EL (cell line): ENCODE results near the gene BPNT1.
A peak's percentile ranks its signal among the peaks of the same experiment; 100 is the strongest.
"Not testable (repeated sequence)": the region's sequence is repeated elsewhere in the genome, so short reads cannot be mapped to it uniquely, and the experiment has no call there.

Experiments
- DNase-seq: peaks from one replicate; pipeline ENCODE4 v3.0.0-alpha.2; 2016

Gene BPNT1, protein sequence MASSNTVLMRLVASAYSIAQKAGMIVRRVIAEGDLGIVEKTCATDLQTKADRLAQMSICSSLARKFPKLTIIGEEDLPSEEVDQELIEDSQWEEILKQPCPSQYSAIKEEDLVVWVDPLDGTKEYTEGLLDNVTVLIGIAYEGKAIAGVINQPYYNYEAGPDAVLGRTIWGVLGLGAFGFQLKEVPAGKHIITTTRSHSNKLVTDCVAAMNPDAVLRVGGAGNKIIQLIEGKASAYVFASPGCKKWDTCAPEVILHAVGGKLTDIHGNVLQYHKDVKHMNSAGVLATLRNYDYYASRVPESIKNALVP

DNA sequence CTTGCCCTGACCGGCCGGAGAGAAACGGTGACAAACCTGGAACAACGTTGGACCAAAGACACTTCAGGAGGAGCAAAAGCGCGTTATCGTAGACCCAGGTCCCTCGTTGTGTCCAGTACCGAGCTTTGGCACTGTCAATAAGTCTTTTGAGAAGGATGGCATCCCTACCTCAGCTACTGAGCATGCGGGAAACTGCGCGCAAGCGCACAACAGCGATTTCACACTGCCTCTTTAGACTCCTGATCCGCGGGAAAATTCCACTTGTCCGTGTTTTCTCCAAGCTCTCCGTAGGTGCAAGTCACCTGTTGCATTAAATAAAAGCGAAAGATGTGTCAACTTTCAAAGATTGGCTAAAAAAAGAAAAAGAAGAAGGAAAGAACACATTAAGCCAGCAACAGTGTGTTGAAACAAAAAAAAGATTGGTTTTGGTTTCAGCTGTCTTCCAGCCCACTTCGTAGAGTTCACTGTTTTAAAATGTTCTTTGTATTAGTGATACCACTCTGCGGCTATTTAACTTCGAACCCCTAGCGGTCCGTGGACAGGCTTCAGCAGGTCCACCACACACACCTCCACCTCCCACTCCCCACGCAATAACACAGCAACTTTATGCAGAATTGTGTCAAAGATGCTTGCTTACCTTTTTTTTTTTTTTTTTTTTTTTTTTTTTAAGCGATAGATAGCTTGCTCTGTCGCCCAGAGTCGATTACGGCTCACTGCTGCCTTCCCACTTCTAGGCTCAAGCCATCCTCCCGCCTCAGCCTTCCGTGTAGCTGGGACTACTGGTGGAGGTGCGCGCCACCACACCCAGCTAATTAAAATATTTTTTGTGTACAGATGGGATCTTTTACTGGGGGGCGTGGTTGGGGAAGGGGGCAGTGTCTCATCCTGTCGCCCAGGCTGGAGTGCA lies at the start of gene BPNT1:
TSS of gene BPNT1 (minus strand) at position 139 of the 907 bp plus-strand sequence. CDS start 9,942 bp downstream, outside the sequence.
- peak; percentile 91 for DNase-seq

DNA sequence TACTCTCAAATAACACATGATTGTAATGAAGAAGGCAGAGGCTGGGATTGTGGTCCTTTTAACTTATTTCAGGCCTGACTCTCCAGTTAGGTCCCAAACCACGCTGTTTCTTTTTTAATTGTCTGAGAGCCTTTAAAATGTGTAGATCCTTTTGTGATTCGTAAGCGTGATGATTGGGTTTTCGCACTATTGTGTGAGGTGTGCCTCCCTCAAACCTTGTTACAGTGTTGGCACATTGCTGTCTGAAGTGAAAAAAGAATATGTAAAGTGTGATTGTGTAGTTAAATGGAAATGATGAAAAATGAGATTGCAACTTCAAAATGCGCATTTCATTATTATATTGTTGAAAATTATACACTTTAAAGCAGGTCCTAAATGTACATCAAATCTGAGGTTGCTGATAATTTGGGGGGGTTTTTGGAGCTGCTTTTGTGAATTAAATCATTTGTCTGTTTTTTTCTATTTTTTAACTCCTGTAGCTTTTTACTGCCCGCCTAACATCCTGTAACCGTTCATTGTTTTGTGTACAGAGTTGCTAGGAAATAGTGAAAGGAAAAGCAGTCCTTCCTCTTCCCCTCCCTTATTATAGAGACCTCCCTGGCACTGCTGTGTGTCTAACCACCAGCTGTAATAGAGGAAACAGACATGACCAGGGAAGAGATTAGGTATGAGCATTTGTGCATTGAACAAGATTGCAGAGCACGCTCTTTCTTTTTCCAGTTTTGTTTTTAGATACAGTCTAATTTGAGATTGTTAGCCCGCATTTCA lies 47.6 kb upstream of the BPNT1 start:
- DNase-seq: no peak

DNA sequence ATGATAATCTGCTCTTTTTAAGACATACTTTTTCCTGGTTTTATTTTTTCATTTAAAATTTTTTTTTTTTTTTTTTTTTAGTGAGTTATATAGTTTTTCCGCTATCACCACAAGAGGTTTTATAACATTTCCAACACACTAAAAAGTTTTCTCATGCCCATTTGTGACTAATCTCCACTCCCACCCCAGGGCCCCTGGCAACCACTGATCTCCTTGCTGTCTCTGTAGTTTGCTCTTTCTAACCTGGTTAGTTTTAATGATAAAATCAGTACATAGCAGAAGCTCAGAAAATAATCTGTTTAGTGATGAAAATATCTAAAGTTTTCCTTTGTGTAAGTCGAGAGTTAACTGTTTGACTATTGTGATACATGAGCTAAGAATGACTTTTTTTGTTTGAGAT lies 46.2 kb upstream of the BPNT1 start:
- no peak for DNase-seq

DNA sequence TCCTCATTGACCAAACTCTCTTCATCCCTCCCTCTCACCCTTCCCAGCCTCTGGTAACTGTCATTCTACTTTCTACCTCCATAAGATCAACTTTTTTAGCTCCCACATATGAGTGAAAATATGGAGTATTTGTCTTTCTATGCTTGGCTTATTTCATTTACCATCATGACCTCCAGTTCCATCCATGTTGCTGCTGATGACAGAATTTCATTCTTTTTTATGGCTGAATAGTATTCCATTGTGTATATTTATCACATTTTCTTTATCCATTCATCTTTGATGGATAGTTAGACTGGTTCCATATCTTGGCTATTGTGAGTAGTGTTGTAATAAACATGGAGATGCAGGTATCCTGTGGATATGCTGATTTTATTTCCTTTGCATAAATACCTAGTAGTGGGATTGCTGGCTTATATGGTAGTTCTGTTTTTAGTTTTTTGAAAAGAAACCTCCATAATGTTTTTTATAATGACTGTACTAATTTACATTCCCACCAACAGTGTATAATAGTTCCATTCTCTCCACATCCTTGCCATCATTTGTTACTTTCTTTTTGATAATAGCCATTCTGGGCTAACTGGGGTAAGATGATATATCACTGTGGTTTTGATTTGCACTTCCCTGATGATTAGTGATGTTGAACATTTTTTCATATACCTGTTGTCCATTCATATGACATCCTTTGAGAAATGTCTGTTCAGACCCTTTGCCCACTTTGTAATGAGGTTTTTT lies 40.1 kb upstream of the BPNT1 start:
- DNase-seq: no peak

- no peak for DNase-seq
Observed at GRCh38 chr1:220127076-220127475, 37.5 kb upstream of the BPNT1 start.

DNA sequence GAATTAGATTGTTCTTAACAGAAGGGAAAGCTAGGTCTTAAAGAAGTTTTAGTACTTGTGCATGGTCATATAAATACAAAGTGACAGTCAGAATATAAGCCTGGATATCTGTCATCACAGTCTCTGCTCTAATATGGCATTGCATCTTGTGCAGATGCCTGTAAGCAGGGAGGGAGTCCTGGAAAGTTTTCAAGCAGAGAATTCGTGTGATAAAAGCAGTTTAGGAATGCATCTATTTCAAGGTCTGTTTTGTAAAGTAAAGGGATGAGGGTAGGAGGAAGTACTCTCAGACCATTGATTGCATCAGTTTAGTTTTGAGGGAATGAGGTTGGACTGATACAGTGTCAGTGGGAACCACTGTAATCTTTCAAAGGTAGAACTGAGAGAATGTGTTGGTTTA lies 35.0 kb upstream of the BPNT1 start:
- peak; percentile 8 for DNase-seq

GRCh38 chr1:220123889-220124288 lies 34.3 kb upstream of the BPNT1 start:
- peak; percentile 13 for DNase-seq

- DNase-seq: no peak
Observed at GRCh38 chr1:220123066-220123465, 33.5 kb upstream of the BPNT1 start.

DNA sequence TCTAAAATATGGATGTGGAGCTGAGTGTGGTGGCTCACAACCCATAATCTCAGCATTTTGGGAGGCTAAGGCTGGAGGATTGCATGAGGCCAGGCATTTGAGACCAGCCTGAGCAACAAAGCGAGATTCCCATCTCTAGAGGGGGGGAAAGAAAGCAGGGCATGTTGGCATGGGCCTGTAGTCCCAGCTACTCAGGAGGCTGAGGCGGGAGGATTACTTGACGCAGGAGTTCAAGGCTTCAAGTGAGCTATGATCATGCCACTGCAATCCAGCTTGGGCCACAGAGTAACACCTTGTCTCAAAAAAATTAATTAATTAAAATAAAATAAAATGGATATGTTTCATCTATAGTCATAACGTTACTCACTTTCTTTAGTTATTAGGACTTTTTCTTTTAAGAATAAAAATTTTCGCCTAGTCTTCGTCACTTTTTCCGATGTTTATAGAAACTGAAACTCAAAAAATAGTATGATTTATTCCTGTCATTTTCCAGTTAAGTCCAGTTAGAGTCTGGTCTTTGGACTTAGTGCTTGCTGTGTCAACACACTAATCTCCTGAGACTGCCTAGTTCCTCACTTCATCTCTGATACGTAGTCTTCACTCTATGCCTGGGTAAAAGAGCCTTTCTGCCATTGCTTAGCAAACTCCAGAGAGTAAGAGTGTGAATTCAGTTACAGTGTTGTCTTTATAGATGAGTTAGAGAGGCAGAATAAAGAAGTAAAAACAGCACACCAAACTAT lies 32.4 kb upstream of the BPNT1 start:
- DNase-seq: no peak

- DNase-seq: no peak
Observed at GRCh38 chr1:220119043-220119512, 29.5 kb upstream of the BPNT1 start.

- DNase-seq: peak; percentile 25
Observed at GRCh38 chr1:220113136-220113695, 23.6 kb upstream of the BPNT1 start.

GRCh38 chr1:220112600-220112999 lies 23.0 kb upstream of the BPNT1 start:
- DNase-seq: not testable (repeated sequence)

- DNase-seq: not testable (repeated sequence)
Observed at GRCh38 chr1:220110473-220110872, 20.9 kb upstream of the BPNT1 start.

DNA sequence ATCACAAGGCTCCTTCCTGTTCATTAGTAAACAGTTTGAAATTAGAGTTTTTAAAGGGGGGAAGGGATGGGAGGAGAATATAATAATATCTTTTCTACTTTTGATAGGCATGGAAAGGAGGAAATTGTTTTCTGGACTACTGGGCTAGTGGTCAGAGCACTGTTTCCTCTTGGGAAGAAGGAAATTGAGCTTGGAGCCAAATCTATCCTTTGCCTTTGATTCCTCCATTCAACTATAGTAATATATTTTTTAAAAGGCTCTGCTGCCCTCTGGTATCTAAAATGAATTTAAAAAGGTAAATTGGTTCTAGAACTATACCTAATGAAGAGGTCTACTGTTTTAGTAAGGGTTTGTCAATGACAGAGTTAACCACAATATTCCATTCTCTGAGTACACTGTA lies 10.2 kb upstream of the BPNT1 start:
- no peak for DNase-seq

DNA sequence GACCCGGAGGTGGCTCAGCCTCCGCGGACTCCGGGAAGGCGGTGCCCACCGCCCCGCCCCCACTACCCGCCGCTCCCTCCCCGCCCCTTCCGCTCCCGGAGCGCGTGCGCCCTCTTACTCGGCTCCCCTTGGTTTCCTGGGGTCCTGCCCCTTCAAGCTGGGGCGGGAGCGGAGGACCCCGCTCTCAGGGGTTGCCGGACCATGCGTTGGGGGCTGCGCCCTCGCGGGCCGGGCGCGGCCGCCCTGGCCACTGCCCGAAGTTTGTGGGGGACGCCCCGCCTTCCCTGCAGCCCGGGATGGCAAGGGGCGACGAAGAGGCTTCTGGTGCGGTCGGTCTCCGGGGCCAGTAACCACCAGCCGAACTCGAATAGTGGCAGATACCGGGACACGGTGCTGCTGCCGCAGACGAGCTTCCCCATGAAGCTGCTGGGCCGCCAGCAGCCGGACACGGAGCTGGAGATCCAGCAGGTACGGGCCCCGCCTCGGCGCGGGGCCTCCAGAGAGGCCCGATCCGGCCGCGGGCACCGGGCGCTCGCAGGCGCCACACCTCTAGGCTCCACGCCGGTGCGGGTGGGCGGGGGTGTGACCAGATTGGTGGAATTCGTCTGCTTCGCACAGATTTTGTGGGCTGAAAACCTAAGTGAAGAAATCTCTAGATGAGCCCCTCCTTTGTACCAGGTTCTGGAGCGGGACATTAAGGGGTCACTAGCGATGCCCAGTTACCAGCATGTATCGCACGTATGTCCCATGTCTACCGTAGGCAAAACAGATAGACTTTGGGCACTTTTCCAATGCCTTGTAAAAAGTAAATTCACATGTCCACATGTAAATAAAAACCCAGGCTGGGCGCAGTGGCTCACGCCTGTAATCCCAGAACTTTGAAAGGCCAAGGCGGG lies 4.7 kb upstream of the BPNT1 start, which contains the start of gene IARS2:
TSS of gene IARS2 (plus strand) at position 117 of the 896 bp plus-strand sequence. CDS start at position 202, 85 bp downstream.
- DNase-seq: peak; percentile 87

GRCh38 chr1:220093361-220094015 lies 3.9 kb upstream of the BPNT1 start:
- DNase-seq: no peak

GRCh38 chr1:220092694-220093093 lies 3.1 kb upstream of the BPNT1 start:
- DNase-seq: no peak

DNA sequence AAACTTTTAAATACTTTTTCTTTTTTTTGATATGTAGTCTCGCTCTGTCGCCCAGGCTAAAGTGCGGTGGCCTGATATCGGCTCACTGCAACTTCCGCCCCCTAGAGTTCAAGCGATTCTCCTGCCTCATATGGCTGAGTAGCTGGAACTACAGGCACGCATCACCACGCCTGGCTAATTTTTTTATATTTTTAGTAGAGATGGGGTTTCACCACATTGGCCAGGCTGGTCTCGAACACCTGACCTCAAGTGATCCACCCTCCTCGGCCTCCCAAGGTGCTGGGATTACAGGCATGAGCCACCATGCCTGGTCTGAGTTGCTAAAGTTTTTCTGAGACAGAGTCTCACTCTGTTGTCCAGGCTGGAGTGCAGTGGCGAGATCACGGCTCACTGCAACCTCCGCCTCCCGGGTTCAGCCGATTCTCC lies 3.3 kb downstream of the BPNT1 start:
- DNase-seq: not testable (repeated sequence)

DNA sequence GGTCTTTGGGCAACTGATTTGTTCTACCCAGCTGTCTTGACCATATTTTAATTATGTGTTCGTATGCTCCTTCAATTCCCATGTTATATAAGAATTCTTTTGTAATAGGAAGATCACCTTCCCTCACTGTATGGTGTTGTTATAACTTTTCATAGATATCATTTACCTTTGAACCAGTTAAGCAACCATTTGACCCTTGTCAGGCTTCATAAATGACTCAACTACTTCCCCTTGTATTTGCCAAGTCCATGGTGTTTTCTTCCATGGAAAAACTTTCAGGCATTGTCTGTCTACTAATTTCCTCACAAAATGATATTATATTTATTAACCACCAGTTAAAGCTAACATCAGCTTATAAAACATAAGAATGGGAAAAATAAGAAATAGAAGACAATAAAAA lies 5.1 kb downstream of the BPNT1 start:
- DNase-seq: no peak
